ENCODE measurements around the gene C22orf39. TPM values are rescaled to one million over a fixed set of nuclear protein-coding genes. Genes with fewer than 3 reads are reported as not detected.

Gene C22orf39
- polyA plus RNA-seq (2012; rRNA removed), result 17.7 and 22.2 TPM in 2 replicates
- polyA plus RNA-seq (2012; cell fraction: cytosol; rRNA removed), result 21.1 and 21.7 TPM in 2 replicates
- 11.1 and 14.0 TPM in 2 replicates for polyA plus RNA-seq (2012; cell fraction: nucleus; rRNA removed)

- Histone ChIP-seq H3K4me3 (ENCODE audit: low read depth in 2 of 2, low read length in 1 of 2) (peak within 1 kb of the TSS; percentile 75 to 87), H3K27me3 (ENCODE audit: insufficient read depth) (no peaks in the 10 kb centered on the region), H3F3A (replicated peaks; ENCODE audit: insufficient read depth) (peaks cover 9% of the 10 kb centered on the region), H3K79me2 (ENCODE audit: insufficient read depth) (peaks cover 49% of the 10 kb centered on the region), H3K9me3 (no peaks in the 10 kb centered on the region), H3K27ac (ENCODE audit: low read depth in 2 of 2, low read length in 1 of 2) (peak within 1 kb of the TSS; percentile 41 to 90), H4K20me1 (ENCODE audit: insufficient read depth) (0 out of 2 replicates have a peak, but pooled peaks cover 11% of the 10 kb centered on the region), H2AFZ (ENCODE audit: low read depth) (peak within 1 kb of the TSS; percentile 85), H3K36me3 (replicated peaks in 1 of 2; ENCODE audit: control insufficient read depth in 1 of 2, insufficient read depth in 2 of 2, low read length in 1 of 2) (peaks cover 14 to 52% of the 10 kb centered on the region in 2 experiments), H3K4me1 (ENCODE audit: control insufficient read depth in 1 of 2, insufficient read depth in 2 of 2, low read depth in 1 of 2, low read length in 1 of 2) (peaks cover 0 to 19% of the 10 kb centered on the region in 2 experiments; a peak in 1 of 4 replicates), H3K9ac (peak within 1 kb of the TSS; percentile 90), H3K4me2 (peak within 1 kb of the TSS; percentile 85), H3K9me2 (no peaks in the 10 kb centered on the region)
- DNase-seq, result peak; percentile 98
- POLR2A ChIA-PET, result interaction anchor here (0.7 to 1.2 kb wide), 3 partner anchors 12 to 42 kb away, joined by 3 to 11 read pairs (median 3); partner anchors contain the start of gene MRPL40
- TF ChIP-seq GABPA (IDR thresholded peaks at IDR 0.05; ENCODE audit: low read depth), result peak; percentile 53
- TF ChIP-seq RXRA (IDR thresholded peaks at IDR 0.05; ENCODE audit: borderline replicate concordance, low read depth), result no peak
- TF ChIP-seq IRF3 (IDR thresholded peaks at IDR 0.05; ENCODE audit: low read depth, low read length), result peak; percentile 78
- peak in 1 of 2 experiments; percentile 43; a peak in 1 of 4 replicates for TF ChIP-seq EP300 (IDR thresholded peaks at IDR 0.05; ENCODE audit: borderline replicate concordance in 1 of 2, low read depth in 1 of 2, low read length in 1 of 2)
- peak; percentile 100 for TF ChIP-seq PBX3 (IDR thresholded peaks at IDR 0.05)
- peak; percentile 86 for TF ChIP-seq CHD2 (IDR thresholded peaks at IDR 0.05; ENCODE audit: low read length, partially characterized antibody)
- TF ChIP-seq TAF1 (IDR thresholded peaks at IDR 0.05; ENCODE audit: borderline replicate concordance, low read depth, low read length), result peak; percentile 78
- TF ChIP-seq ELF1 (IDR thresholded peaks at IDR 0.05), result no peak
- TF ChIP-seq SIN3A (IDR thresholded peaks at IDR 0.05; ENCODE audit: borderline replicate concordance, low read depth, low read length), result peak; percentile 25; the same call in 1 of the 2 replicates
- TF ChIP-seq FOXJ3 (CRISPR knock-in tag; IDR thresholded peaks at IDR 0.05), result peak; percentile 29; the same call in 1 of the 2 replicates
- peak; percentile 87 for TF ChIP-seq YY1 (IDR thresholded peaks at IDR 0.05; ENCODE audit: low read depth)
- TF ChIP-seq MXI1 (IDR thresholded peaks at IDR 0.05; ENCODE audit: low read depth, low read length), result peak; percentile 64
- no peak for TF ChIP-seq RAD21 (IDR thresholded peaks at IDR 0.05; ENCODE audit: low read length)
- 0 out of 2 replicates have a peak, but pooled peaks have one; percentile 63 for TF ChIP-seq RFX5 (IDR thresholded peaks at IDR 0.05; ENCODE audit: low read length)
- TF ChIP-seq USF1 (IDR thresholded peaks at IDR 0.05; ENCODE audit: borderline replicate concordance, low read depth), result peak; percentile 74; the same call in 1 of the 2 replicates
- TF ChIP-seq MAX (IDR thresholded peaks at IDR 0.05; ENCODE audit: low read depth), result 0 out of 2 replicates have a peak, but pooled peaks have one; percentile 27
- no peak for TF ChIP-seq JUND (IDR thresholded peaks at IDR 0.05)
- TF ChIP-seq POLR2AphosphoS5 (IDR thresholded peaks at IDR 0.05; ENCODE audit: low read depth, low read length), result peak; percentile 65; the same call in 1 of the 2 replicates
- WGBS (ENCODE audit: low lambda C conversion rate), result 0% methylated on average over 23 of the region's 92 CpGs
- CTCF ChIA-PET, result interaction anchor here (0.7 to 1.7 kb wide), 5 partner anchors 13 to 302 kb away, joined by 4 to 7 read pairs (median 5); no protein-coding TSS in a partner anchor
Observed at GRCh38 chr22:19447330-19448075, at the start of gene C22orf39. C22orf39 (minus strand) TSS chr22:19447711; CDS start chr22:19447688, 23 bp downstream.

Data from SK-N-SH (cell line).